Stimulated activated CD8-positive, alpha-beta memory T cell treated with anti-CD3 and anti-CD28 coated beads, Interleukin-12 subunit alpha, Interleukin-12 subunit beta, amount 100 ng/mL, for 24 hours (primary cell): Measurements from ENCODE around the gene ANKRD44.

Experiments used
- DNase-seq: peaks from one replicate; pipeline ENCODE4 v3.0.0-alpha.2; 2020; ENCODE audit errors: extremely low read depth

The ANKRD44 gene

GRCh38 chr2:196957881-196958525 lies 352.6 kb downstream of the ANKRD44 start:
- DNase-seq, result no peak

DNA sequence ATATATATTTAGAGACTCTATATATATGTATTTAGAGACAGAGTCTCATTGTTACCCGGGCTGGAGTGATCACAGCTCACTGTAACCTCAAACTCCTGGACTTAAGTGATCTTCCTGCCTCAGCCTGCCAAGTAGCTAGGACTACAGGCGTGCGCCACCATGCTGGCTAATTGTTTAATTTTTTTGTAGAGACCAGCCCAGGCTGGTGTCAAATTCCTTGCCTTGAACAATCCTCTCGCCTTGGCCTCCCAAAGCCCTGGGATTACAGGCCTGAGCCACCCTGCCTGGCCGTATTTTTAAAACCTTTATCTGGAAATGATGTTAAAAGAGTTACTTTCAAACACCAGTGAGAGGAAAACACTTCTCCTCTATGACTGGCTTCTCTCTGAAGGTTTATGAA lies 353.1 kb downstream of the ANKRD44 start:
- DNase-seq, result no peak

- DNase-seq, result no peak
These were observed 354.5 kb downstream of the ANKRD44 start for GRCh38 chr2:196956069-196956468.

- DNase-seq, result no peak
These were observed 355.5 kb downstream of the ANKRD44 start for GRCh38 chr2:196955036-196955435.

DNA sequence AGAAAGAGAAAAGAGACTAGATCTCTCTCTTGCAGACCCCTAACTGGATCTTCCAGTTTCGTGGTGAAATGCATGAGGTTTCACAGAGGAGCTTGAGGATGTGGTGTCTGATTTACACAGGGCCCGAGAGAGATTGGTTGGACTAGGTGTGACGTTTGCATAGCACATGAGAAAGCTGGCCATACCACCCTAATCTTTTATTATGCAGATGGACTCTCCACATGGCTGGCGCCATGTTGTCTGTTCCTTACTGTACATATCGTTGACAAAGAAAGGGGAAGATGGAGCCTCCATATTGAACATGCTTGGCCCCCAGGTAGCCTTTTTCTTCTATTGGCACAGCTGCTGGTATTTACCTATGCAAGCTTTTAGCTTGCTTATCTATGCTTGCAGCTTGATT lies 356.6 kb downstream of the ANKRD44 start:
- DNase-seq, result no peak

DNA sequence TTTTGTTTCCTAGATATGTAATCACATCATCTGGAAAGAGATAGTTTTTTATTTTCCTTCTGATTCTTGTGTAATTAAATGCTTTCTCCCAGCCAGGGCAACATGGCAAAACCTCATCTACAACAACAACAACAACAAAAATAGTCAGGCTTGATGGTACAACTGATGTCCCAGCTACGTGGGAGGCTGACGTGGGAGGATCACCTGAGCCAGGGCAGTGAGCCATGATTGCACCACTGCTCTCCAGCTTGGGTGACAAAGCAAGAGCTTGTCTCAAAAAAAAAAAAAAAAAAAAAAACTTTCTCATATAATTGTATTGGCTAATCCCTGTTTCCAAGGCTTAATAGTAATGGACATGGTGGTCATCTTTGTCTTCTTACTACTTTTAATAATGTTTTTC lies 357.6 kb downstream of the ANKRD44 start:
- no peak for DNase-seq

- no peak for DNase-seq
These were observed 358.6 kb downstream of the ANKRD44 start for GRCh38 chr2:196951973-196952372.

- DNase-seq, result no peak
These were observed 361.5 kb downstream of the ANKRD44 start for GRCh38 chr2:196949116-196949515.

DNA sequence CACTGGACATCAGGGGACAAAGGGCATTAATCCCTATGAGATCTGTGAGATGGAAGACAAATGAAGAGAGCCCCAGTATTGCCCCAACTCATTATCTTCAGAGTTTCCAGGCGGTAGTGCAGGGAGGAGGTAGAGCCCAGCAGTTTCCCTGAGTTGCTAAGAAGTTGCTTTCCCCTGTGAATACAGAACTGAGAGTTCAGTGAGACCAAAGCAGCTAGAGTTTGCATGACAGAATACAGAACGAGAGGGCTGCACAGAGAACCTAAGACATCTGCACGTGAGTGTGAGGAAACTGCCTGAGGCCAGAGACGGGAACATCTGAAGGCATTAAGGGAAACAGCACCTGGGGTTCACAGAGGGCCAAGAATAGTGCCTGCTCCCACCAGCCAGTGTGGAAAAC lies 366.0 kb downstream of the ANKRD44 start:
- no peak for DNase-seq

DNA sequence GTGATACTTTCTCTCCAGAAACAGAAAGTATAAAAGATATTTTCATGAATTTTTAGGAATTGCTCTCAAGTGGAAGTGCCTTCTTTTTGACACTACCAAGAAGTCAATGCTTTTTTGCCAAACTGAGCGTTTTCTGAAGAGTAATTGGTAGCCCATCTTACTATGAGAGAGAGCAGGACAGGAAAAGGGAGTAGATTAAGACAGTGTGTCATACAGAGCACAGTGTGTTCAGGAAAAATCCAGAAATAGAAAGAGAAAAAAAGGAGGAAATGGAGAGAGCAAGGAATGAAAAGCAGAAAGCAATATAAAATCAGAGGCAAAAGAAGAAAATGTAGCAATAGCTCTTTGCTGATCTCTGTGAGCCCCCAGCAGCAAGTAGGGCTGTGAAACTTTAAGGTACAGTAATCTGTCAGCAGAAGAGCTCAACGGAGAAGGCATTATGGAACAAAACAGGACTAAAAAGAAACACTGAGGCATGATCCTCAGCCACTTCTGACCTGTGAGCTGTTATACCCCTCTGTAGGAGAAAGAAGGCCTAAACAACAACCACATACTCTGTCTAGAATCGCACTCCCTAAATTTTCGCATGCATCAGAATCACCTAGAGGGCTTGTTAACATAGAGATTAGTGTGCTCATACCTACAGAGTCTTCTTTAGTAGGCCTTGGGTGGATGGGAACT lies 369.0 kb downstream of the ANKRD44 start:
- no peak for DNase-seq

DNA sequence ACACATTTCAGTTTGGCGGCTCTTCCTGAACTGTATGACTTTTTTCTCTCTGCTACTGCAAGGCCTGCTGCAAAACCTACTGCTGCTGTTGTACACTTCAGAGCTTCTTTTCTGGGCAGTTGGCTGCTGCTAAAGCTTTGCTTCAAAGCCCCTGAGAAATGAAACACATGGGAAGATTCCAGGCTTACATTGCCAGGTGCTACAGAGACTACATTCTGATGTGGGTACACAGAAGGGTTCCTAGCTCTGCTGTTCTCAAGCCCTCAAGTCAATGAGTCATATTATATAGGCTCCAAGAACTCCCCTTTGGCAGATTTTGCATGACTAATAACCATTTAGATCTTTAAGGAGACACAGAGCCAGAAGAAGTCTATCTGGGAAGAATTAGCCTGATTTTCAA lies 371.2 kb downstream of the ANKRD44 start:
- no peak for DNase-seq
